ENCODE results near the gene CYTH1.

- TF ChIP-seq, protein P1, sequence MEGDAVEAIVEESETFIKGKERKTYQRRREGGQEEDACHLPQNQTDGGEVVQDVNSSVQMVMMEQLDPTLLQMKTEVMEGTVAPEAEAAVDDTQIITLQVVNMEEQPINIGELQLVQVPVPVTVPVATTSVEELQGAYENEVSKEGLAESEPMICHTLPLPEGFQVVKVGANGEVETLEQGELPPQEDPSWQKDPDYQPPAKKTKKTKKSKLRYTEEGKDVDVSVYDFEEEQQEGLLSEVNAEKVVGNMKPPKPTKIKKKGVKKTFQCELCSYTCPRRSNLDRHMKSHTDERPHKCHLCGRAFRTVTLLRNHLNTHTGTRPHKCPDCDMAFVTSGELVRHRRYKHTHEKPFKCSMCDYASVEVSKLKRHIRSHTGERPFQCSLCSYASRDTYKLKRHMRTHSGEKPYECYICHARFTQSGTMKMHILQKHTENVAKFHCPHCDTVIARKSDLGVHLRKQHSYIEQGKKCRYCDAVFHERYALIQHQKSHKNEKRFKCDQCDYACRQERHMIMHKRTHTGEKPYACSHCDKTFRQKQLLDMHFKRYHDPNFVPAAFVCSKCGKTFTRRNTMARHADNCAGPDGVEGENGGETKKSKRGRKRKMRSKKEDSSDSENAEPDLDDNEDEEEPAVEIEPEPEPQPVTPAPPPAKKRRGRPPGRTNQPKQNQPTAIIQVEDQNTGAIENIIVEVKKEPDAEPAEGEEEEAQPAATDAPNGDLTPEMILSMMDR (IDR thresholded peaks at IDR 0.05; ENCODE audit: borderline replicate concordance, extremely low read depth, low read length, poor library complexity, severe bottlenecking) = no peak
- no peak for TF ChIP-seq EZH2 (IDR thresholded peaks at IDR 0.05; ENCODE audit: borderline replicate concordance, low read depth, low read length, severe bottlenecking)
These were observed 18.3 kb upstream of the CYTH1 start for GRCh38 chr17:78800132-78800931.

Measured in DND-41 (cell line).